Measurements from ENCODE around the gene ZNF772. TPM values are rescaled to one million over a fixed set of nuclear protein-coding genes. Genes with fewer than 3 reads are reported as not detected.

The ZNF772 gene
- total RNA-seq, 6 experiments from 2014 or later: 1.7 to 4.8 (median 2.6) TPM

DNA sequence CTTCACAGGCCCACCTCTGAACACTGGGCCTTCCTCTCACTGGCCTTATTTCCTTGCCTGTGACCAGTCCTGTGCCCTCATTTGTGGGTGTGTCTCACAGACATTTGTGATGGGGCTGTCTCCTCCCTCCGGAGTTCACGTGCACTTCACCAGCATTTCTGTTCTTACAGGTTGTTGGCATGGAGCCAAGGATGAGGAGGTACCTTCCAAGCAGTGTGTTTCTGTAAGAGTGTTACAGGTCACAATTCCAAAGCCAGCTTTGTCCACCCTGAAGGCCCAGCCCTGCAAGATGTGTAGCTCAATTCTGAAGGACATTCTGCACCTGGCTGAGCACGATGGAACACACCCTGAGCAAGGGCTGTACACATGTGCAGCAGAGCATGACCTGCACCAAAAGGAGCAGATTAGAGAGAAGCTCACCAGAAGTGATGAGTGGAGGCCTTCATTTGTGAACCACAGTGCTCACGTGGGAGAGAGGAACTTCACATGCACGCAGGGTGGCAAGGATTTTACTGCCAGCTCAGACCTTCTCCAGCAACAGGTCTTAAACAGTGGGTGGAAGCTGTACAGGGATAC, 34.2 kb downstream of the ZNF772 start:
- intact Hi-C loops (cut with DNase I): no loop called here
- peaks cover 0 to 5% (median 4%) of the 10 kb centered on the region in 4 donors for H3K9me3 ChIP-seq
- no peak for DNase-seq
- TF ChIP-seq, protein P1, sequence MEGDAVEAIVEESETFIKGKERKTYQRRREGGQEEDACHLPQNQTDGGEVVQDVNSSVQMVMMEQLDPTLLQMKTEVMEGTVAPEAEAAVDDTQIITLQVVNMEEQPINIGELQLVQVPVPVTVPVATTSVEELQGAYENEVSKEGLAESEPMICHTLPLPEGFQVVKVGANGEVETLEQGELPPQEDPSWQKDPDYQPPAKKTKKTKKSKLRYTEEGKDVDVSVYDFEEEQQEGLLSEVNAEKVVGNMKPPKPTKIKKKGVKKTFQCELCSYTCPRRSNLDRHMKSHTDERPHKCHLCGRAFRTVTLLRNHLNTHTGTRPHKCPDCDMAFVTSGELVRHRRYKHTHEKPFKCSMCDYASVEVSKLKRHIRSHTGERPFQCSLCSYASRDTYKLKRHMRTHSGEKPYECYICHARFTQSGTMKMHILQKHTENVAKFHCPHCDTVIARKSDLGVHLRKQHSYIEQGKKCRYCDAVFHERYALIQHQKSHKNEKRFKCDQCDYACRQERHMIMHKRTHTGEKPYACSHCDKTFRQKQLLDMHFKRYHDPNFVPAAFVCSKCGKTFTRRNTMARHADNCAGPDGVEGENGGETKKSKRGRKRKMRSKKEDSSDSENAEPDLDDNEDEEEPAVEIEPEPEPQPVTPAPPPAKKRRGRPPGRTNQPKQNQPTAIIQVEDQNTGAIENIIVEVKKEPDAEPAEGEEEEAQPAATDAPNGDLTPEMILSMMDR (IDR thresholded peaks at IDR 0.05): no peak
- TF ChIP-seq POLR2A (IDR thresholded peaks at IDR 0.05): no peak
- no peaks in the 10 kb centered on the region for H3K27me3 ChIP-seq
- no peaks in the 10 kb centered on the region for H3K4me1 ChIP-seq
- no peak overlapping the region for H3K4me3 ChIP-seq
- no peak overlapping the region for H3K27ac ChIP-seq
- ATAC-seq: no peak
- WGBS (ENCODE audit: insufficient coverage, low coverage, low lambda C conversion rate, missing lambda C conversion rate): 58% methylated on average over 2 of the region's 5 CpGs
- H3K36me3 ChIP-seq: peaks cover 0 to 10% (median 0%) of the 10 kb centered on the region in 4 donors

DNA sequence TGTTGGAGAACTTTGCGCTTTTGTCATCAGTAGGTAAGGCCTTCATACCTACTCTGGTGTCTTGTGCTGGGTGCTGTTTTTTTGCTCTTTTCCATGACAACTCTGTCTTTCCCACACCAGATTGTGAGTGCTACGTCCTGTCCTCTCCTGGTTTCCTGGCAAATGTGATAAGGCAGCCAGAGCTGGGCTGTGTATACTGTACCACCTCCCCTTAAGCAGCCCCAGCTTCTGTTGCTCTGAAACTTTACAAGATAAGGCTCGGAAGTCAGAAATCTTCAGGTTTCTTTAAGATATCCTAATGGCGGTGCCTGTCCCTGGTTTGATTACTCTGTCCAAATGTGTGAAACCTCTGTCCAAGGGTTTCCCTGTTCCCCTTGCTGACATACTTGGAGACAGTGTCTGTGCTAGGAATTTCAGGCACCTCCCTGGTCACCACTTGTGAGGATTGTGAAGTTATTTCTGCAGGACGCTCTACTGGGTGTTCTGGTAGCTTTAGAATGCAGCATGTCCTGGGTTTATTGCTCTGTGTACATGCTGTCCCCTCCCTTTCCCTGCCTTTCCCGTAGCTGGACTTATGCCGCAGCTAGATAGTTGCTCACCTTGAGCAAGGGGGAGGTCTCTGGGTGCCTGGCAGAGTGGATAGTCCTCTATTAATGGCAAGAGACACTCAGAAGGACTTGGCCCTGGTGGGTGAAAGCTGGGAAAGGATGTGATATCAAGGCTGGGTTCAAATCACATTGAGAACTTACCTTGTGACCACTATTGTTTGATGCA, 35.2 kb downstream of the ZNF772 start:
- H3K27ac ChIP-seq: no peak overlapping the region
- intact Hi-C loops (cut with DNase I): no loop called here
- no peaks in the 10 kb centered on the region for H3K4me1 ChIP-seq
- H3K9me3 ChIP-seq: peaks cover 0 to 5% (median 4%) of the 10 kb centered on the region in 4 donors
- DNase-seq: no peak
- 74% methylated on average over 6 of the region's 7 CpGs for WGBS (ENCODE audit: insufficient coverage, low coverage, low lambda C conversion rate, missing lambda C conversion rate)
- no peaks in the 10 kb centered on the region for H3K27me3 ChIP-seq
- no peak for ATAC-seq
- H3K36me3 ChIP-seq: peaks cover 0 to 10% (median 0%) of the 10 kb centered on the region in 4 donors
- no peak overlapping the region for H3K4me3 ChIP-seq
- TF ChIP-seq, protein P1 (IDR thresholded peaks at IDR 0.05): no peak
- no peak for TF ChIP-seq POLR2A (IDR thresholded peaks at IDR 0.05)

DNA sequence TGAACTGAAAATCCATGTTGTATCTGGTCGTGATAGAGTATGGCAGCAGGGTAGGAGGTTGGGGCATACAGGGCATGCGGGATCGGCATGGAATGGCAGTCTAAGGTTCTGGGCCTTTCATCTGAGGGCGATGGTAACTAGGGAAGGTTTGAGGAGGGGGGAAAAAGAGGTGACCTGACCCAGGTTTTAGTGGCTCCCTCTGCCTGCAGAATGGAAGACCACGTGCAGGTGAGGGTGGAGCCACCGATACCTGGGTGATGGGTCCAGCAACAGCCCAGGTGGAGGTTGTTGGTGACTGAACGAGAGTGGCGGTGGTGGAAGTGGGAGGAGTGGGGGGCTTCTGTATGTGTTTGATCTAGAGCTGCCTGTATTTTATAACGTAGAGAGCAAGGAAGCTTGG, 38.4 kb downstream of the ZNF772 start:
- WGBS (ENCODE audit: insufficient coverage, low coverage, low lambda C conversion rate, missing lambda C conversion rate): 98% methylated on average over 8 of the region's 9 CpGs

DNA sequence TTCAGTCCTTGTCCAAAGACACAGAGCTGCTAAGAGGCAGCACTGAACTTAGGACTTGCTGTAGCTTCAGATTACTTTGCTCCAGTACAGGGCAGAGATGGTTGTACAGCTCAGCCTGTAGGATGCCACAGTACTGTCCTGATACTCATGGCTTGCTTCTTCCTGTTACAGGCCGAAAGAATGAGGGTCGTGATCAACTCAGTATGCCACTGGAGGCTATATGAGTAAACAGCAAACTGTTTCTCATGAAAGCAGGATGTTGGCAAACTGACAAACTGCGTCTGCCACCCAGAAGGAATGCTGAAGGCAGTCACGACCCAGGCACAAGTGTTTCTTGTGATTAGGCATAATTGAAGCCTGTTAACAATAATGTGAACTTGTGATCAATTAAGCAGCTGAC, 39.4 kb downstream of the ZNF772 start:
- H3K27me3 ChIP-seq: no peaks in the 10 kb centered on the region
- ATAC-seq (no peak), DNase-seq (no peak)
- intact Hi-C loops (cut with DNase I): no loop called here
- H3K4me3 ChIP-seq: no peak overlapping the region
- TF ChIP-seq, protein P1 (IDR thresholded peaks at IDR 0.05): no peak
- TF ChIP-seq POLR2A (IDR thresholded peaks at IDR 0.05): no peak
- H3K27ac ChIP-seq: no peak overlapping the region
- H3K4me1 ChIP-seq: peaks cover 0 to 11% (median 0%) of the 10 kb centered on the region in 4 donors
- H3K9me3 ChIP-seq: peaks cover 0 to 3% (median 0%) of the 10 kb centered on the region in 4 donors
- peaks cover 0 to 2% (median 0%) of the 10 kb centered on the region in 4 donors for H3K36me3 ChIP-seq
- 100% methylated on average over 1 of the region's 4 CpGs for WGBS (ENCODE audit: insufficient coverage, low coverage, low lambda C conversion rate, missing lambda C conversion rate)

More for the DNA sequence above, 38.4 kb downstream of the ZNF772 start:
- ATAC-seq (no peak), DNase-seq (no peak)
- Histone ChIP-seq H3K36me3 (peaks cover 0 to 9% (median 0%) of the 10 kb centered on the region in 4 donors), H3K4me1 (peaks cover 0 to 11% (median 0%) of the 10 kb centered on the region in 4 donors), H3K27me3 (no peaks in the 10 kb centered on the region), H3K9me3 (peaks cover 0 to 3% (median 1%) of the 10 kb centered on the region in 4 donors), H3K27ac (no peak overlapping the region), H3K4me3 (no peak overlapping the region)
- TF ChIP-seq, protein P1 (IDR thresholded peaks at IDR 0.05): no peak
- no peak for TF ChIP-seq POLR2A (IDR thresholded peaks at IDR 0.05)
- intact Hi-C loops (cut with DNase I): no loop called here

Measured in right lobe of liver (tissue), 6 donors.